Prostate gland (tissue), 2 donors: Measurements from ENCODE around the gene TMED4.

Source experiments
- POLR2A ChIP-seq: fragments of 450-650 bp; IDR thresholded peaks from one replicate; pipeline ENCODE4 v1.6.1; 2016; ENCODE audit warnings: antibody characterized with exemption, mild to moderate bottlenecking
- TF ChIP-seq, protein P1 (sequence below), 4 experiments: fragments of 200-600 bp in 2 of 4; fragments of 450-650 bp in 2 of 4; sonication (generic) in 2 of 4; IDR thresholded peaks; 1 replicate in 3 of 4; 2 replicates in 1 of 4; pipeline ENCODE4 v1.5.1; 2016 to 2019; ENCODE audit warnings: antibody characterized with exemption in 4 of 4, mild to moderate bottlenecking in 2 of 4, moderate library complexity in 2 of 4

DNA sequence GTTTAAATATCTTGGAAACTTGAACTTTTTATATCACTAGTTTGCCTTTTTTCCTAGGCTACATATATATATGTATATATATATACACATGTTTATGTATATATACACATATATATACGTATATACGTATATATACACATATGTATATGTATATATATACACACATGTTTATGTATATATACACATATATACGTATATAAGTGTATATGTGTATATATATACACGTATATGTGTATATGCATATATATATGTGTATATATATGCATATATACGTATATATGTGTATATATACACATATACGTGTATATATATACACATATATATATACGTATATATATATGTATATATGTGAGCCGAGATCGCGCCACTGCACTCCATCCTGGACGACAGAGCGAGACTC lies 34.5 kb upstream of the TMED4 start:
- TF ChIP-seq, protein P1, sequence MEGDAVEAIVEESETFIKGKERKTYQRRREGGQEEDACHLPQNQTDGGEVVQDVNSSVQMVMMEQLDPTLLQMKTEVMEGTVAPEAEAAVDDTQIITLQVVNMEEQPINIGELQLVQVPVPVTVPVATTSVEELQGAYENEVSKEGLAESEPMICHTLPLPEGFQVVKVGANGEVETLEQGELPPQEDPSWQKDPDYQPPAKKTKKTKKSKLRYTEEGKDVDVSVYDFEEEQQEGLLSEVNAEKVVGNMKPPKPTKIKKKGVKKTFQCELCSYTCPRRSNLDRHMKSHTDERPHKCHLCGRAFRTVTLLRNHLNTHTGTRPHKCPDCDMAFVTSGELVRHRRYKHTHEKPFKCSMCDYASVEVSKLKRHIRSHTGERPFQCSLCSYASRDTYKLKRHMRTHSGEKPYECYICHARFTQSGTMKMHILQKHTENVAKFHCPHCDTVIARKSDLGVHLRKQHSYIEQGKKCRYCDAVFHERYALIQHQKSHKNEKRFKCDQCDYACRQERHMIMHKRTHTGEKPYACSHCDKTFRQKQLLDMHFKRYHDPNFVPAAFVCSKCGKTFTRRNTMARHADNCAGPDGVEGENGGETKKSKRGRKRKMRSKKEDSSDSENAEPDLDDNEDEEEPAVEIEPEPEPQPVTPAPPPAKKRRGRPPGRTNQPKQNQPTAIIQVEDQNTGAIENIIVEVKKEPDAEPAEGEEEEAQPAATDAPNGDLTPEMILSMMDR (IDR thresholded peaks at IDR 0.05): no peak
- TF ChIP-seq POLR2A: no peak
